ENCODE data around the gene CELF2. TPM values are rescaled to one million over a fixed set of nuclear protein-coding genes. Genes with fewer than 3 reads are reported as not detected.
"Not testable (repeated sequence)": the region's sequence is repeated elsewhere in the genome, so short reads cannot be mapped to it uniquely, and the experiment has no call there.

Gene CELF2
- total RNA-seq, 1 donor from 2014 or later: 71.2 TPM

DNA sequence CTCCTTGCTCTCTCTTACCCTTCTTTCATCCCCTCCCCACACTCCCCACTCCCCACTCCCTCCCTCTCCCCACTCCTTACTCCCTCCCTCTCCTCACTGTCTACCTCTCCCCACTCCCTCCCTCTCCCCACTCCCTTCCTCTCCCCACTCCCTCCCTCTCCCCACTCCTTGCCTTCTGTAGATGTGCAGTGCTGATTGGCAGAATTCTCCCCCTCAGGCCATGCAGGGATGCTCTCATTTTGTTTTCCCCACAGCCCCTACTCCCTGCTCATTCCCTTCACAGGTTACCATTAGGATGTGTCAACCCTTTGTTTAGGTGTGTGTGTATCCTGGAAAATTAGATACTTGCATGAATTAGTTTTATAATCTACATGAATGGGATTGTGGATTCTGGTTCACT is 90.3 kb downstream of the CELF2 start:
- intact Hi-C loops (cut with DNase I): no loop called here
- DNase-seq (ENCODE audit: missing footprints) (no peak), ATAC-seq (no peak)

DNA sequence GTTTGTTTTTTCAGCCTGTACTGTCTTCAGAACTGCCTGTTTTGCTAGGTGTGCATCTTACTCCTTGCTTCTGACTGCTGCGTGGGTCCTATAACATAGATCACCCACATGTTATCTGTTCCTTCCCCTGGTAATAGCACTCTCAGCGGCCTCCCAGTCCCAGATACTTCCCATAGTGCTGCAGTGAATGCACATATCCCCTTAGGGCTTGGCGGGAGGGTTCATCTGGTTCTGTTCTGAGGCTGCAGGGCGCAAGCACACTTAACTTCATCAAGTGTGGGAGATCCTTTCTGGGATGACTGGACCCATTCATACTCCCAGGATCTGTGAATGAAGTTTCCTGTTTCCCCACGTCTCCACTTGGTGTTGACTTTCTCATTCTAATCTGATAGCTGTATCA is 90.7 kb downstream of the CELF2 start:
- intact Hi-C loops (cut with DNase I): no loop called here
- no peak for DNase-seq (ENCODE audit: missing footprints)
- ATAC-seq: no peak

DNA sequence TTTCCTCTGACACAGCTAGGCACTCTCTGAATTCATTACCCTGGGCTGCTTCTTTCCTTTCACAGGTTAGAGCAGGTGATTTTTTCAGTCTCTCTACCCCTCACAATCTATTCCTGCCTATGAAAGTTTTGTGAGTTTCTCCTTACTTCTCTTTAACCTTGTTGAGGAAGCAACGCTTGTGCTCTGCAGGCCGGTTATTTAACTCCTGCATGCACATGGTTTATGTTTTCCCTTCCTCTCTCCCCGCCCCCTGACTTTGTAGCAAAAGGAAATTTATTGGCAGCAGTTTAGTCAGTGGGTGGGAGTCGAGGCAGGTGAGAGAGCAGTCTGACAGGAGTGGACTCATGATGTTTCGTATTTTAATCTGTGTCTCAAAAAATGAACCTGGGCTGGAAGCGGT is 91.9 kb downstream of the CELF2 start:
- ATAC-seq (no peak), DNase-seq (ENCODE audit: missing footprints) (no peak)
- intact Hi-C loops (cut with DNase I): no loop called here

DNA sequence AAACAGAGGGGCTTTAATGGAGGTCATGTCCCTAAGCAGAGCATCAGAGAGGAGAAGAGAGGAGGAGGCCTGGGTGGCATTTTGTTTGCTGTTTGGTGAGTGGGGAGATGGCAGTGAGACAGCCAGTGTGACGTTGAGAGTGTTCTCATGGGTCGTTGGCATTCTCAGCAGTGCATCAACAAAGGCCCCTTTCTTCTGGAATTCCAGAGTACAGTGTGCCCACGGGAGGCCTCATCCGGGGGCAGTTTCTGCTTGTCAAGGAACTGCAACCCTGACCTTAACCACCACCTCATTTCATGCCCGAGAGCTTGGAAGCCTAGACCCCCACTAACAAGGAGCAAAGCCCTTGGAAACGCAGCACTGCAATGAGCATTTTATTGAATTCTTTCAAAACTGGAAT is 92.9 kb downstream of the CELF2 start:
- ATAC-seq (peak; percentile 35), DNase-seq (ENCODE audit: missing footprints) (no peak)
- intact Hi-C loops (cut with DNase I): no loop called here

DNA sequence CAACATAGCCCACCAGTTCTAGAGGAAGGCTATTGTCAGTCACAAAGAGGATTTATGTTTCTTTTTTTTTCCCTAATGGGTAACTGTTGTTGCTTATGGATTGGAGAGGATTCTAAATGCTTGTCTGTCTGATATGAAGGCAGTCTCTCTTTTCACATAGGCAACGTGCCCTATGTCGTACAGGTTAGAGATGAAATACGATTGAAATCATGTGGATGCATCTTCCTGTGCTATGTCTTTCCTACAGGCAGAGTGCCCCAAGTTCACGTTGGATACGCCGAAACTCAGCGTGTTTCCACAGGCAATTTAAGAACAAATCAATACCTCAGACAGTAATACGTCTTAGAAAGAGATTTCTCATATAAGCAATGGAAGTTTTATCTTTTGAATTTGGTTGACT is 93.8 kb downstream of the CELF2 start:
- ATAC-seq (no peak), DNase-seq (ENCODE audit: missing footprints) (no peak)
- intact Hi-C loops (cut with DNase I): no loop called here

DNA sequence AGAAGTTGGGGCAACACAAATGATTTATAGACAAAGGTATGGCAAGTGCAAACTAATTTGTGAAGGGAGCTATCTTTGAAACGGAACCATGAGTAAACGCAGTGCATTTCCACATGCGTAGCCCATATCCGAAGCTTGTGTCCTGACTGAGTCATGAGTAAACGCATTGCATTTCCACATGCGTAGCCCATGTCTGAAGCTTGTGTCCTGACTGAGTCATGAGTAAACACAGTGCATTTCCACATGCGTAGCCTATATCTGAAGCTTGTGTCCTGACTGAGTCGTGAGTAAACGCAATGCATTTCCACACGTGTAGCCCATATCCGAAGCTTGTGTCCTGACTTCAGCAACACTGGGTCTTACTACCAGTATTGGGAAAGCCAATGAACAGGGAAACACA is 95.0 kb downstream of the CELF2 start:
- no peak for DNase-seq (ENCODE audit: missing footprints)
- intact Hi-C loops (cut with DNase I): no loop called here
- ATAC-seq: no peak

DNA sequence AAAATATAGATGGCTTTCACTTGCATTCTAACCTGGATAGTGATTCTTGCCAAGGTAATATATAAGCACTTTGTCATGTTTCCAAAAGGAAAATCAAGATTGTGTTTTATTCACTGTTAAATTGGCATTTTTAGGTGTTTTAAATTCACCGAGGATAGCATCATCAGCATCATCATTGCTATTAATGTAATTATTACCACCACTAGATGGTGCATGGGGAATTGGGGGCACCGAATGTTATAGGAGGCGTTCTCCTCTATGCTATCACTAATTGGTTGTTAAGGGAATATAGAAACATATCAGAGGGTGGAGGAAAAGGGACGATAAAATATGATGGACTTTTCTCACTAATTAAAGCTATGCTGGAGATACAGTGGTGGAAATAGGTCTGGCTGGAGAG is 95.5 kb downstream of the CELF2 start:
- DNase-seq (ENCODE audit: missing footprints) (no peak), ATAC-seq (no peak)
- intact Hi-C loops (cut with DNase I): no loop called here

DNA sequence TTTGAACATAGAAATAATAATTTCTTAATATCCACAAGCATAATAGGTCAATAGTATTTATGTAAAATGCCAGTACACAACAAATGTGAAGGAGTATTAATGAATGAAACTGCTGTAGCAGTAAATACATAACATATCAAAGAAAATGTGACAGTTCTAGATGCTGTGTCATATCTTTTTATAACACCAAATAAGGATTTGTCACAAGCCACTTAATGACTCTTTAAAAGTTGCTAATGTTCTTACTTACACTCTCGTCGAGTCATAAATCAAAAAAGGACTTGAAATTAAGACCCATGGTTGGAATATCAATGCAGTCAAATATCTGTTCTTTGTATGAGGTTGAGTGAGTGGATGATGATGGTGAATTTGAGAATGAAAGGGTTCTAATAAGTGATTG is 96.6 kb downstream of the CELF2 start:
- no peak for DNase-seq (ENCODE audit: missing footprints)
- no peak for ATAC-seq
- intact Hi-C loops (cut with DNase I): no loop called here

DNA sequence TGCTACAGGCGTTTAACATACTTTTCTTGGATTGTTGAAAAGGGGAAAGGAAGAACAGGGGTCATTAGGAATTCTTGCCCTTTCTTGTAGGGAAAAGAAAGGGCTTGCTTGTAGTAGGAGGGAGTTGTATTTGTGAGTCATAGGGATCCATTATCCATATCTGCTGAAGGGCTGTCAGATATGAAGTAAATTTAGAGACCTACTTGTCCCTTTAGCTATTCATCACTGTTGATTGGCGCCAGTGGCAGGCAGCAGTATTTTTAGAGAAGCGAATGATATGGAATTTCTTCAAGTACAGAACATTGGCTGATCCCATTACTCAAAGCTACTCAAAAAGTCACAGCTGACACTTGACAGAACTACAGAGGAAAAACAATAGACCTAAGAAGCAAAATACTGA is 97.7 kb downstream of the CELF2 start:
- DNase-seq (ENCODE audit: missing footprints): no peak
- ATAC-seq: peak; percentile 58
- intact Hi-C loops (cut with DNase I): loop anchor here (5.0 kb wide), 2 partner anchors 37 to 147 kb away; no protein-coding TSS in a partner anchor

DNA sequence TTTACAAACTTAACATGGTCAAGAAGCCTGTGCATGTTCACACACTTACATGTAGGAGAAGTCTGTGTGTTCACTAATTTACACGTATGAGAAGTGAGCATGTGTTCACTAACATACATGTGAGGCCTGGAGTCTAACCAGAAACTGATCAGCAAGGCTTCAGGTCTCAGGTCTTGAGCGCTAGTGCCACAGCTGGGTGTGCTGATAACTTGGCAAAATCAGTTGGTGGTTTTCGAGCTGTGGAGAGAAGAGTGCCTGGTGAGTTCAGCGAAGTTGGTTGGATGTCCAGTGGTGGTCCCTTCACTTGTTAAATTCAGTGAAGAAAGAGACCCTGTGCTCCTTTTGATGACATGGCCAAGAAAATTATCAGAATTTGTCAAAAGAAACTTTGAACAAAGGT is 98.7 kb downstream of the CELF2 start:
- DNase-seq (ENCODE audit: missing footprints) (no peak), ATAC-seq (no peak)
- intact Hi-C loops (cut with DNase I): loop anchor here (5.0 kb wide), 2 partner anchors 36 to 146 kb away; no protein-coding TSS in a partner anchor

DNA sequence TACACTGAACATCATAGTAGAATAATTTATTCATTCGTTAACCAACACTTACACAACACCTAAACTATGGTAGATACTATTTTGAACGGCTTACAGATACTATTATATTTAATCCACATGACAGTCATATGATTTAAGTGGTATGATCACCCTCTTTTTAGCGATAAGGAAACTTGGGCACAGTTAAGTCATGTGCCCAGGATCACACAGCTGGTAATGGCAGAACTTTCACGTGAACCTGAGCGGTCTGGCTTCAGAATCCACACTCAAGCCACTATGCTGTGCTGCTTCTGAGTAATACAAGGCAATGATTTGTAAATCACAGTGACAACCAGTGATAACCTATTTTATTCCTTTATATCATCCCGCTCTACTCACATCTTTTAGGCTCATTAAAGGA is 99.1 kb downstream of the CELF2 start:
- ATAC-seq (no peak), DNase-seq (ENCODE audit: missing footprints) (no peak)
- intact Hi-C loops (cut with DNase I): loop anchor here (5.0 kb wide), 2 partner anchors 35 to 145 kb away; no protein-coding TSS in a partner anchor

DNA sequence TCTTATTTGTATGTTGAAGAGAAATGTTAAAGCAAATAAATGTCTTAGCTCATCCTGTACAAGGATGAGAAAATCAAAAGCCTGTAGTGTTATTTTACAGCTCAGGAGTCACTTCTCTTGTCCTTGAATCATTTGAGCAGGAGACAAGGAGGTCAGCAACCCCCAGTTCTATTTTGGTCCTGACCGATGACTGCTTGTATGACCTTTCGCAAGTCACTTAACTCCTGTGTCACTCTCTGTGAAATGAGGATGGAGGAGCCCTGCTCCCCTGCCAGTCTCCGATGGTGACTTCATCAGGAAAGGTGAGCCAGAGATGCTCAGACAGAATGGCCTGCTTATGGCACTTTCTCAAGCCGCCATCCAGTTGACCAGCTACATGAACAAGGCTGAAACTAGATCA is 101.0 kb downstream of the CELF2 start:
- DNase-seq (ENCODE audit: missing footprints): no peak
- intact Hi-C loops (cut with DNase I): loop anchor here (5.0 kb wide), 2 partner anchors 34 to 144 kb away; no protein-coding TSS in a partner anchor
- ATAC-seq: peak; percentile 77

DNA sequence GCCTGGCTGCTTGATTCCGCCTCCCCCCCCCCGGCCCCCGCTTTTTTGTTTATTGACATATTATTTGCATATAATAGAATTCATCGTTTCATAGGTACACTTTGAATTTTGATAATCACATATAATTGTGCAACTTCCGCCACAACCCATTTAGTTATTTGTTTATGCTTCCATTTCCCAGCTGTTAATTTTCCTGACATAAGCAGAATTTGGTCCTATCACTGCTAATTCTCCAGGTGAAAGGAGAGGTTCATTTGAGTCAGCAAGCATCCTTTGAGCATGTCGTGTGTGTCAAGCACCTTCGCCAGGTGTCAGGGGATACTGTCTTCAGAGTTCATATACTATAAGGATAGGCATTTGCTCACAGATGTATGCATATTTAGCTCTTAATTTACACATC is 102.2 kb downstream of the CELF2 start:
- intact Hi-C loops (cut with DNase I): loop anchor here (5.0 kb wide), 2 partner anchors 32 to 142 kb away; no protein-coding TSS in a partner anchor
- DNase-seq (ENCODE audit: missing footprints): no peak
- ATAC-seq: no peak

DNA sequence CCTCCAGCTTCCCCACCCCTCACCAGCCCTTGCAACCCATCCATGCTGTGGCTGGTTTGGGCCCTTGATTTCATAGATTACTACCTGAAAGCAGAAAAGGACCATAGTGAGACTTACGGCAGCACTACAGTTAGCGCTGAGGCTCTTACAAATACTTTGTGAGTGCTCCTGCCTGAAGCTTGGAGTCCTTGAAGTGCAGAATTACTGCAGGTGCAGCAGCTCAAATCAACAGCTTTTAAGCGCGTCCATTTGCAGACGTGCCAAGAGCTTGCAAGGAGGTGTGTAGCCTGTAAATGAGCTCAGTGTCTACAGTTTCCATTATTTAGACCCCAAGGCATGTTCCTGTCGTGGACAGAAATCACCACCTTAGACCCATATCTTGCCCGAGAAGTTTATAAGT is 103.0 kb downstream of the CELF2 start:
- ATAC-seq (no peak), DNase-seq (ENCODE audit: missing footprints) (no peak)
- intact Hi-C loops (cut with DNase I): no loop called here

DNA sequence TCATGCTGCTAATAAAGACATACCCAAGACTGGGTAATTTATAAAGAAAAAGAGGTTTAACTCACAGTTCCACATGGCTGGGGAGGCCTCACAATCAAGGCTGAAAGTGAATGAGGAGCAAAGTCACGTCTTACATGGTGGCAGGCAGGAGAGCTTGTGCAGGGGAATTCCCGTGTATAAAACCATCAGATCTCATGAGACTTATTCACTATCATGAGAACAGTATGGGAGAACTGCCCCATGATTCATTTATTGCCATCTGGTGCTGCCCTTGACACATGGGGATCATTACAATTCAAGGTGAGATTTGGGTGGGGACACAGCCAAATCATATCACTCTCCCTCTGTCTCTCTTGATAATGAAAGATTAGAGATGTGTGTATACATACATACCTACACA is 106.2 kb downstream of the CELF2 start:
- ATAC-seq; intact Hi-C loops (cut with DNase I); DNase-seq (ENCODE audit: missing footprints): not testable (repeated sequence)

DNA sequence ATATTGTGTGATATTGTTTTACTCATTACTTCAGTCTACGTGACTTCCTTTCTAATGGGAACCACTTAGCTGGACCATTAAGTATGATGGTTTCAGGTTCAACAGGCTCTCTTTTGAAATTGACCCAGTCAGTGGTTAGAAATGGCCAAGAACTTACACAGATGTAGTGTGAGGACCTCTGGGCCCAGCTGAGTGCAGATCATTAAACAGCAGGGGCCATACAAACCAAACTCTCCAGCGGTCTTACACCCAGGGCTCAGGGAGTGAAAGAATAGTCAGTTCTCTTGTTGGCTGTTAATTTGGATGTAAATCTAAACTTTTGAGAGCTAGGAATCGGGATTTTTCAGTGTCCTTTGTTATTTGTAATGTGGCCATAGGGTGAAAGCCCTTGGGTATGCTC is 107.3 kb downstream of the CELF2 start:
- intact Hi-C loops (cut with DNase I): no loop called here

DNA sequence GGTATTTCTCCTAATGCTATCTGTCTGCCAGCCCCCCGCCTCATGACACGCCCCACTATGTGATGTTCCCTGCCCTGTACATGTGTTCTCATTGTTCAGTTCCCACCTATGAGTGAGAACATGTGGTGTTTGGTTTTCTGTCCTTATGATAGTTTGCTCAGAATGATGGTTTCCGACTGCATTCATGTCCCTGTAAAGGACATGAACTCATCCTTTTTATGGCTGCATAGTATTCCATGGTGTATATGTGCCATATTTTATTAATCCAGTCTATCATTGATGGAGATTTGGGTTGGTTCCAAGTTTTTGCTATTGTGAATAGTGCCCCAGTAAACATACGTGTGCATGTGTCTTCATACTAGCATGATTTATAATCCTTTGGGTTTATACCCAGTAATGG is 109.3 kb downstream of the CELF2 start:
- DNase-seq (ENCODE audit: missing footprints); ATAC-seq; intact Hi-C loops (cut with DNase I): not testable (repeated sequence)

More for the DNA sequence above, 107.3 kb downstream of the CELF2 start:
- DNase-seq (ENCODE audit: missing footprints) (no peak), ATAC-seq (no peak)

DNA sequence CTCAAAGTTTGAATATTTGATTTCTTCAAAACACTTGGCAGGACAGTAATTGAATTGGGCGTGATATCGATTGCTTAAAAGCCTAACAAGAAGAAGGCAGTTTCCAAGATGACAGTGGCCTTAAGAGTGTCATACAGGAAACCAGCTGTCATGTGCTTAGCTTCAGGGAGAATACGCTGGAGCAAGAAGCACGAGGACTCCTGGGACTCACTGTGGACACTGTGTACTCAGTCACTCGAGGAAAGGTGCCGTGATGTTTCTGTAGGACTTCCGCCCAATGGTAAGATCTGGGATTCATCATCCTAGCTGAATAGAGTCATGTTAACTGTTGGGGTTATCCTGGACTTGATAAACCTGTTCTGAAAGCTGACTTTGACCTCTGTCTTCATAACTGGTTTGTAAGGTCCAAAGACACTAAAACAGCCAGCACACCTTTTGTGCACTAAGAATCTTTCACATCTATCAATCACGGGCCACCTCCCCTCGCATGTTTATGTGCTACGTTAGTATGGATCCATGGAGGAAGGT is 113.5 kb downstream of the CELF2 start:
- ATAC-seq (peak; percentile 60), DNase-seq (ENCODE audit: missing footprints) (no peak)
- intact Hi-C loops (cut with DNase I): no loop called here

DNA sequence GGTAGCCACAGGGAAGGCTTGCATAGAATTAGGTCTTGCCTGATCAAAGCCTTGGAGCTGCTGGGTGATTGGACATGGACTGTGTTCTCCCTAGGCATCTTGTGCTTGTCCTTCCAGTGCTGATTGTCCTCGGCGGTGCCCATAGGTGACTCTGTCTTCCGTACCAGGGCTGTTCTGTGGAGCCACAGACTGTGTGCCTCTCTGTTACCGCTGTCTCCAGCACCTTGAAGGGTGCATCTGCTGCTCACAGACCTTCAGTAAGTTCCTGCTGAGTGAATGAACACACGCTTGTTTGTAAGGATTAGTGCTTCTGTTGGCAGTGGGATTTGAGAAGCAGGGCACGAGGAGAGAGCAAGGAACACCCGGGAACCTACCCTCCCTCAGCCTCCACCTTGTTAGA is 116.7 kb downstream of the CELF2 start:
- DNase-seq (ENCODE audit: missing footprints) (no peak), ATAC-seq (no peak)
- intact Hi-C loops (cut with DNase I): no loop called here

DNA sequence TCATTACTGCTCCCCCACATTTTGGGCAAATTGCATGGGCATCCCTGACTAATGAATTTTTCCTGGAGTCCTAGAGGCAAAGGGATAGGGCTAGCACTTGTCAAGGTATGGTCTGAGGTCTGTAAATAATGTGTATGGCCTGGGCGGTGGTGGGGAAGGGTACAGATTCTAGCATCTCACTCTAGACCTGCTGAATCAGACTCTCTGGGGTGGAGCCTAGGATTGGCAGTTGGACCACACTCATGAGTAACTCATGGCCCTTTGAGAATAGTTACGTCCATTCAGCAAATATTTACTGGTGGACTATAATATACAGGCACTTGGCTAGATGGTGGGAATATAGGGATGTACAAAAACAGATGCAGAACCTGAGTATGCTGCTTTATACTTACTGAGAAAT is 118.0 kb downstream of the CELF2 start:
- ATAC-seq (peak; percentile 47), DNase-seq (ENCODE audit: missing footprints) (no peak)
- intact Hi-C loops (cut with DNase I): no loop called here

DNA sequence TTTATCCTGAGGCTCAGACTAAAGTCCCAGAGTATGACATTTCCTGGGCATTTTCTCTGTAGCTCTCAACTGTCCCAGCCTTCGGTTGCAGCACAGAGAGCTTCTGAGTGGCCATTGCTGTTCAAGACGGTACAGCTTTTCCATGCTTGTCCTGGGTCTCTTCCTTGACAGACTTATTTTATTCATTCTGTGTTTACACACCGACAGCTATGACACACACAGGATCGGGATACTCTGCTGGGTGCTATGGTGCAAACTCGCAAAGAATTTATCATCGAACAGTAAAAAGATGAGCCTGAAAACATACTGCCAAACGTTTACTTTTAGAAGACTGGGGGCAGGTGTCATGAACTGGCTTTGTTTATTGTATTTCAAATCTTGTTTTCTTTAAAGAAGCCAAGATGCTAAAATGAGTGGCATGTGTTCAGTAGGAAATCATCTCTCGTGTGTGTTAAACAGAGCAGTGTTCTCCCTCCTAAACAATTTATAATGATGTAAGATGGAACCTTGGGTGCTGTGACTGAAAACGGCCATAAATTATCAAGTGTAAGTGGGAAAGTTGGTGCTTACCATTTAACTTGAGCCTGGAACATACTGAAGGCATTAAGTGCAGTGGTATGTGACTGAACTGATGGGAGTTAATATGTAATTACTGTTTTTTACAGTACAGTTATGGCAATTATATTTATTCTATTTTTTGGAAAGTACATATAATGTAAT is 120.8 kb downstream of the CELF2 start:
- intact Hi-C loops (cut with DNase I): no loop called here
- ATAC-seq (no peak), DNase-seq (ENCODE audit: missing footprints) (no peak)

Measured in Right ventricle myocardium inferior (tissue), 1 donor.